H9 (cell line): Measurements from ENCODE around the gene ARL14EPL. TPM values are rescaled to one million over a fixed set of nuclear protein-coding genes. Genes with fewer than 3 reads are reported as not detected.

Experiments
- DNase-seq: peaks from one replicate; pipeline ENCODE4 v3.0.0-alpha.2; 2017
- H2AFZ ChIP-seq: one replicate; pipeline ENCODE4 v1.6.1; 2013; ENCODE audit warnings: mild to moderate bottlenecking, low read length, control low read depth, moderate library complexity
- H2AK5ac ChIP-seq: 2 replicates; pipeline ENCODE4 v1.6.1; 2013; ENCODE audit warnings: low read length, control low read depth, mixed read lengths; ENCODE audit not compliant: insufficient read length
- H2BK120ac ChIP-seq: one replicate; pipeline ENCODE4 v1.6.1; 2013; ENCODE audit warnings: low read depth, mild to moderate bottlenecking, low read length, control low read depth, inconsistent platforms; ENCODE audit not compliant: poor library complexity, severe bottlenecking
- H2BK12ac ChIP-seq: 2 replicates; pipeline ENCODE4 v1.6.1; 2013; ENCODE audit warnings: low read length, control low read depth, mixed read lengths, low read depth; ENCODE audit not compliant: insufficient read length
- H2BK15ac ChIP-seq: 2 replicates; pipeline ENCODE4 v1.6.1; 2013; ENCODE audit warnings: low read depth, low read length, control low read depth
- H2BK20ac ChIP-seq: one replicate; pipeline ENCODE4 v1.6.1; 2013; ENCODE audit warnings: low read depth, mild to moderate bottlenecking, low read length, control low read depth, inconsistent platforms; ENCODE audit not compliant: poor library complexity, severe bottlenecking
- H2BK5ac ChIP-seq: 2 replicates; pipeline ENCODE4 v1.6.1; 2013; ENCODE audit warnings: low read length, control low read depth, mixed read lengths; ENCODE audit not compliant: insufficient read length
- H3K14ac ChIP-seq: 2 replicates; pipeline ENCODE4 v1.6.1; 2013; ENCODE audit warnings: low read length, control low read depth; ENCODE audit not compliant: insufficient read depth
- H3K18ac ChIP-seq: 2 replicates; pipeline ENCODE4 v1.6.1; 2013; ENCODE audit warnings: low read depth, mild to moderate bottlenecking, mixed read lengths, low read length, control low read depth; ENCODE audit not compliant: insufficient read length
- H3K23ac ChIP-seq: 2 replicates; pipeline ENCODE4 v1.6.1; 2013; ENCODE audit warnings: low read length, control low read depth, mixed read lengths, low read depth; ENCODE audit not compliant: insufficient read length
- H3K23me2 ChIP-seq: 2 replicates; pipeline ENCODE4 v1.6.1; 2013; ENCODE audit warnings: low read depth, mild to moderate bottlenecking, mixed read lengths, low read length, control low read depth; ENCODE audit not compliant: insufficient read length, poor library complexity, severe bottlenecking
- H3K27ac ChIP-seq: 2 replicates; pipeline ENCODE4 v1.5.1; 2013; ENCODE audit warnings: low read length, control low read depth, mixed read lengths, low read depth; ENCODE audit not compliant: insufficient read length
- H3K27me3 ChIP-seq: 2 replicates; pipeline ENCODE4 v1.6.1; 2013; ENCODE audit warnings: low read length, control low read depth, inconsistent platforms; ENCODE audit not compliant: insufficient read depth
- H3K4ac ChIP-seq: 2 replicates; pipeline ENCODE4 v1.6.1; 2013; ENCODE audit warnings: low read depth, mild to moderate bottlenecking, control low read depth, inconsistent platforms, low read length, moderate library complexity
- H3K4me1 ChIP-seq: 2 replicates; pipeline ENCODE4 v1.6.1; 2013; ENCODE audit warnings: low read length, control low read depth, inconsistent platforms; ENCODE audit not compliant: insufficient read depth
- H3K4me2 ChIP-seq: 2 replicates; pipeline ENCODE4 v1.6.1; 2013; ENCODE audit warnings: low read length, control low read depth, mixed read lengths; ENCODE audit not compliant: insufficient read length, insufficient read depth
- H3K56ac ChIP-seq: 2 replicates; pipeline ENCODE4 v1.6.1; 2013; ENCODE audit warnings: low read depth, mild to moderate bottlenecking, mixed read lengths, low read length, control low read depth; ENCODE audit not compliant: insufficient read length
- H3K79me1 ChIP-seq: 2 replicates; pipeline ENCODE4 v1.6.1; 2013; ENCODE audit warnings: low read depth, mild to moderate bottlenecking, moderate library complexity, low read length, control low read depth, inconsistent platforms; ENCODE audit not compliant: insufficient read depth, poor library complexity, severe bottlenecking
- H3K79me2 ChIP-seq: 2 replicates; pipeline ENCODE4 v1.6.1; 2013; ENCODE audit warnings: low read length, control low read depth, inconsistent platforms; ENCODE audit not compliant: insufficient read depth
- H3K9ac ChIP-seq: 2 replicates; pipeline ENCODE4 v1.6.1; 2013; ENCODE audit warnings: low read length, control low read depth, mixed read lengths; ENCODE audit not compliant: insufficient read length; ENCODE audit errors: extremely low read depth
- H3K9me3 ChIP-seq: one replicate; pipeline ENCODE4 v1.6.1; 2013; ENCODE audit warnings: low read depth, low read length, inconsistent platforms; ENCODE audit not compliant: control insufficient read depth
- H3T11ph ChIP-seq: one replicate; pipeline ENCODE4 v1.6.1; 2013; ENCODE audit warnings: mild to moderate bottlenecking, low read length, control low read depth, inconsistent platforms
- H4K20me1 ChIP-seq: one replicate; pipeline ENCODE4 v1.6.1; 2013; ENCODE audit not compliant: control insufficient read depth, insufficient read length, insufficient read depth
- H4K5ac ChIP-seq: 2 replicates; pipeline ENCODE4 v1.6.1; 2013; ENCODE audit warnings: low read depth, mild to moderate bottlenecking, mixed read lengths, low read length, control low read depth; ENCODE audit not compliant: insufficient read length
- H4K8ac ChIP-seq: replicated peaks from 2 replicates; pipeline ENCODE4 v1.6.1; 2013; ENCODE audit warnings: low read length, control low read depth, mixed read lengths, low read depth; ENCODE audit not compliant: insufficient read length
- H4K91ac ChIP-seq: 2 replicates; pipeline ENCODE4 v1.6.1; 2013; ENCODE audit warnings: low read depth, mild to moderate bottlenecking, moderate library complexity, mixed read lengths, low read length, control low read depth; ENCODE audit not compliant: insufficient read length
- H3K27ac Mint-ChIP-seq, 3 experiments: 2 replicates in 2 of 3; 3 replicates in 1 of 3; pipeline ENCODE4 v1.8.0; 2020 to 2021; ENCODE audit warnings: mixed read lengths in 3 of 3, mild to moderate bottlenecking in 1 of 3, moderate library complexity in 1 of 3
- H3K27me3 Mint-ChIP-seq: 2 replicates; pipeline ENCODE4 v1.8.0; 2021; ENCODE audit warnings: low read depth, mild to moderate bottlenecking, moderate library complexity, mixed read lengths
- H3K36me3 Mint-ChIP-seq, 3 experiments: 2 replicates in 2 of 3; 3 replicates in 1 of 3; pipeline ENCODE4 v1.8.0; 2020 to 2021; ENCODE audit warnings: low read depth in 3 of 3, mixed read lengths in 3 of 3; ENCODE audit not compliant: insufficient read depth in 1 of 3
- H3K4me1 Mint-ChIP-seq, 2 experiments: 2 replicates each; pipeline ENCODE4 v1.8.0; 2020; ENCODE audit warnings: mixed read lengths in 2 of 2
- H3K4me3 Mint-ChIP-seq, 2 experiments: 2 replicates in 1 of 2; 3 replicates in 1 of 2; pipeline ENCODE4 v1.8.0; 2020 to 2021; ENCODE audit warnings: mild to moderate bottlenecking in 2 of 2, mixed read lengths in 2 of 2, moderate library complexity in 1 of 2
- H3K9me3 Mint-ChIP-seq, 2 experiments: 2 replicates in 1 of 2; 3 replicates in 1 of 2; pipeline ENCODE4 v1.8.0; 2020; ENCODE audit warnings: mild to moderate bottlenecking in 2 of 2, mixed read lengths in 2 of 2, moderate library complexity in 1 of 2
- WGBS: extraction: QIAGEN DNeasy Blood & Tissue Kit; methylation state at CpG from one replicate; pipeline ENCODE4 v1.1.7; 2013; ENCODE audit warnings: missing lambda C conversion rate, low lambda C conversion rate, mixed read lengths; ENCODE audit not compliant: insufficient read length; ENCODE audit errors: extremely low coverage; 5-methylcytosine and 5-hydroxymethylcytosine counted together
- total RNA-seq: library from RNA; stranded (reverse); gene quantifications from 2 replicates; pipeline ENCODE4 v1.2.1, GENCODE V29; 2021
- TF ChIP-seq, protein P1 (sequence below): fragments of 200-600 bp; sonication (generic); conservative IDR thresholded peaks from 3 replicates; pipeline ENCODE4 v1.8.0; 2021; ENCODE audit warnings: antibody characterized with exemption, mild to moderate bottlenecking

Gene ARL14EPL
- total RNA-seq, 1 experiment from 2014 or later: not detected

DNA sequence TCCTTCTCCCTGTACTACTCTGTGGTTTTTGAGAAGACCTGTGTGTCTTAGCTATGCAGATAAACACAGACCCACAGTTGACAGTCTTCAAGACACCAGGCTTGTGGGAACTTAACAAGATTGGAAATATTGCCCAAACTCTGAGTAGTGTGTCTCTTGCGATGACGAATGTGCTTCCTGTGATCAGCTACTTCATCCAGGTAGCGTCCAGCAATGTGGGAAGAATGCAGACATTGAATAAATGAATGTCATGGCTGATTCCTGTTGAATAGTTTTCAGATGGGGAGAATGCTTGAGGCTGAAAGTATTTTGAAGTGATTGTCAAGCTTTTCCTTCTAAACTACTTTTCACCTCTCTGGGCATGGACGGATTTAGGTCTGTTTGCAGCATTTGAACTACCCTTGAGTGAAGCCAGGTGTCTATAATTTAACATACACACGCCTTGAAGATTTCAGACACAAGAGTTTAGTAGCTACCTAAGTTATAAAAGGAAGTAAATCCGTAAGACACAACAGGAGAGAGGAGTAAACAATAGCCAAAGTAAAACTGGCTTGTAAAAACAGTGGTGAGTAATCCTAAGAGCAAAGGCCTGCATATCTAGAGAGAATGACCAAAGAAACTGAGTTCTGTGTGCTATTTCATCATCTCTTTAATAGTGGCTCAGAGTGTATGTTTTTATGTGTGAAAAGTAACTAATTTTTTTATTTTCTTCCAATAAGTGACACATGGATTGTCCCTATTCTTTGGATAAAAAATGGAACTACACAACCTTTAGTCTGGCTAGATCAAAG lies 30.0 kb upstream of the ARL14EPL start:
- no peak overlapping the region for H3K4me3 Mint-ChIP-seq
- H3K79me1 ChIP-seq: no peaks in the 10 kb centered on the region
- H3K36me3 Mint-ChIP-seq: no peaks in the 10 kb centered on the region

More for the DNA sequence above, 30.0 kb upstream of the ARL14EPL start:
- H3K4me1 ChIP-seq: no peaks in the 10 kb centered on the region
- H3K14ac ChIP-seq: no peak overlapping the region
- peaks cover 6 to 7% of the 10 kb centered on the region in 2 experiments for H3K4me1 Mint-ChIP-seq
- no peak overlapping the region for H2BK5ac ChIP-seq
- H2AFZ ChIP-seq: no peak overlapping the region
- no peaks in the 10 kb centered on the region for H3K9me3 ChIP-seq
- H3K23me2 ChIP-seq: no peaks in the 10 kb centered on the region
- no peak overlapping the region for H2AK5ac ChIP-seq
- H3K27me3 Mint-ChIP-seq: no peaks in the 10 kb centered on the region
- no CpG with 5 or more reads among the region's 6 CpGs for WGBS
- no peak overlapping the region for H3K56ac ChIP-seq
- H3K23ac ChIP-seq: no peak overlapping the region
- no peaks in the 10 kb centered on the region for H3K27me3 ChIP-seq
- H4K8ac ChIP-seq: no peak overlapping the region
- H4K91ac ChIP-seq: no peak overlapping the region
- H3K4ac ChIP-seq: no peak overlapping the region
- TF ChIP-seq, protein P1, sequence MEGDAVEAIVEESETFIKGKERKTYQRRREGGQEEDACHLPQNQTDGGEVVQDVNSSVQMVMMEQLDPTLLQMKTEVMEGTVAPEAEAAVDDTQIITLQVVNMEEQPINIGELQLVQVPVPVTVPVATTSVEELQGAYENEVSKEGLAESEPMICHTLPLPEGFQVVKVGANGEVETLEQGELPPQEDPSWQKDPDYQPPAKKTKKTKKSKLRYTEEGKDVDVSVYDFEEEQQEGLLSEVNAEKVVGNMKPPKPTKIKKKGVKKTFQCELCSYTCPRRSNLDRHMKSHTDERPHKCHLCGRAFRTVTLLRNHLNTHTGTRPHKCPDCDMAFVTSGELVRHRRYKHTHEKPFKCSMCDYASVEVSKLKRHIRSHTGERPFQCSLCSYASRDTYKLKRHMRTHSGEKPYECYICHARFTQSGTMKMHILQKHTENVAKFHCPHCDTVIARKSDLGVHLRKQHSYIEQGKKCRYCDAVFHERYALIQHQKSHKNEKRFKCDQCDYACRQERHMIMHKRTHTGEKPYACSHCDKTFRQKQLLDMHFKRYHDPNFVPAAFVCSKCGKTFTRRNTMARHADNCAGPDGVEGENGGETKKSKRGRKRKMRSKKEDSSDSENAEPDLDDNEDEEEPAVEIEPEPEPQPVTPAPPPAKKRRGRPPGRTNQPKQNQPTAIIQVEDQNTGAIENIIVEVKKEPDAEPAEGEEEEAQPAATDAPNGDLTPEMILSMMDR: no peak
- no peak overlapping the region for H2BK15ac ChIP-seq
- H3K9me3 Mint-ChIP-seq: no peaks in the 10 kb centered on the region
- no peak overlapping the region for H2BK120ac ChIP-seq
- H3T11ph ChIP-seq: no peak overlapping the region
- no peak for DNase-seq
- no peak overlapping the region for H3K9ac ChIP-seq
- no peak overlapping the region for H3K27ac ChIP-seq
- no peak overlapping the region for H3K4me2 ChIP-seq
- no peak overlapping the region for H2BK12ac ChIP-seq
- peak overlapping the region in 1 of 3 experiments; percentile 42; a peak in 1 of 7 replicates for H3K27ac Mint-ChIP-seq
- no peak overlapping the region for H3K18ac ChIP-seq
- H3K79me2 ChIP-seq: no peaks in the 10 kb centered on the region
- H4K20me1 ChIP-seq: no peaks in the 10 kb centered on the region
- no peak overlapping the region for H2BK20ac ChIP-seq
- H4K5ac ChIP-seq: no peak overlapping the region
